RPMI7951 (cell line): ENCODE measurements around the gene RHO. TPM values are rescaled to one million over a fixed set of nuclear protein-coding genes. Genes with fewer than 3 reads are reported as not detected.
A peak's percentile ranks its signal among the peaks of the same experiment; 100 is the strongest.
"Not testable (repeated sequence)": the region's sequence is repeated elsewhere in the genome, so short reads cannot be mapped to it uniquely, and the experiment has no call there.

Source experiments
- DNase-seq: peaks from one replicate; pipeline ENCODE4 v3.0.0-alpha.2; 2012; ENCODE audit warnings: low read depth
- total RNA-seq: library from RNA; depleted of rRNA; stranded (reverse); fragments of >200 nt; shearing (Covaris generic); gene quantifications from 2 replicates; pipeline ENCODE4 v1.2.3, GENCODE V29; 2014; rRNA removed

The RHO gene
- not detected in 2 replicates for total RNA-seq

- no peak for DNase-seq
Measured at GRCh38 chr3:129528589-129529100, at the start of gene RHO. Gene RHO, plus strand, starts transcription at chr3:129528639. Its CDS starts 95 bp downstream, at chr3:129528734.

DNA sequence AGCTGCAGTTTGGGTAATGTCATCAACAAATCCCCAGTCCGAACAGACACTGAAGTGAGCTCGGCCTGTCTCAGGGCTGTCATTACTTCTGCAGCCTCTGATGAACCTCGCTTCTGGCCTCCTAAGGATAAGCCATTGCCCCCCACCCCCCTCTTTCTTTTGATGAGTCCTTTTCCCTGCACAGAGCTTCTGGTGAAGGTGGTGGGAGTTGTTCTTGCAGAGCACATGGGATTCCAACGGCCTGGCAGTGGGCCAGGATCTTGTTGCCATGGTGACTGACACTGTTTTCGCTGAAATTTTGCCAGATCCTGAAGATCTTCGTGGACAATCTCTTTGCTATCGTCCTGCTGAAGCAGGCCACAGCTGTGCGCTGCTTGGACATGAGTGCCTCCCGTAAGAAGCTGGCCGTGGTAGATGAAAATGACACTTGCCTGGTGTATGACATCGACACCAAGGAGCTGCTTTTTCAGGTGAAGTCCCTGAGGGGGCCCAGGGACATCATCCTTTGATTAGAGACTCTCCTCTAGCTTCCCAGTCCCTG lies 47.1 kb upstream of the RHO start:
- not testable (repeated sequence) for DNase-seq

- DNase-seq = no peak
Measured at GRCh38 chr3:129481766-129482332, 46.6 kb upstream of the RHO start.

GRCh38 chr3:129482721-129483120 lies 45.7 kb upstream of the RHO start:
- no peak for DNase-seq

- DNase-seq = no peak
Measured at GRCh38 chr3:129483870-129484269, 44.6 kb upstream of the RHO start.

DNA sequence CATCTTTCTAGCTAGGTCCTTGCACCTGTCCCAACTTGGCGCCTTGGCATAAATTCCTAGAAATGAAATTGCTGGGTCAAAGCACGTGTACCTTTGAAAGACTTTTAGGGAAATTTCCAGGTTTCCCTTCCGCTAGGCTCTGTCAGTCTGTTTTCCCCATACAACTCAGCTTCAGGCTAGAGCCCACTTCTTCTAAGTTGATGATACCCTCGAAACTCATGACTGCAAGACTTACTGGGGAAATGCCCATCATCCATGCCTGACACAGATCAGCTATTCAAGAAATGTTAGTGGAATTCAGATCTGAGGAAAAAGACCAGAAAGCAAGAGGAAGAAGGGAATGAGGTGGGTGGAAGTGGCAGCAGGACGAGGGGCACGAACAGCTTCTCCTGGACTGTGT lies 43.3 kb upstream of the RHO start:
- DNase-seq = not testable (repeated sequence)

DNA sequence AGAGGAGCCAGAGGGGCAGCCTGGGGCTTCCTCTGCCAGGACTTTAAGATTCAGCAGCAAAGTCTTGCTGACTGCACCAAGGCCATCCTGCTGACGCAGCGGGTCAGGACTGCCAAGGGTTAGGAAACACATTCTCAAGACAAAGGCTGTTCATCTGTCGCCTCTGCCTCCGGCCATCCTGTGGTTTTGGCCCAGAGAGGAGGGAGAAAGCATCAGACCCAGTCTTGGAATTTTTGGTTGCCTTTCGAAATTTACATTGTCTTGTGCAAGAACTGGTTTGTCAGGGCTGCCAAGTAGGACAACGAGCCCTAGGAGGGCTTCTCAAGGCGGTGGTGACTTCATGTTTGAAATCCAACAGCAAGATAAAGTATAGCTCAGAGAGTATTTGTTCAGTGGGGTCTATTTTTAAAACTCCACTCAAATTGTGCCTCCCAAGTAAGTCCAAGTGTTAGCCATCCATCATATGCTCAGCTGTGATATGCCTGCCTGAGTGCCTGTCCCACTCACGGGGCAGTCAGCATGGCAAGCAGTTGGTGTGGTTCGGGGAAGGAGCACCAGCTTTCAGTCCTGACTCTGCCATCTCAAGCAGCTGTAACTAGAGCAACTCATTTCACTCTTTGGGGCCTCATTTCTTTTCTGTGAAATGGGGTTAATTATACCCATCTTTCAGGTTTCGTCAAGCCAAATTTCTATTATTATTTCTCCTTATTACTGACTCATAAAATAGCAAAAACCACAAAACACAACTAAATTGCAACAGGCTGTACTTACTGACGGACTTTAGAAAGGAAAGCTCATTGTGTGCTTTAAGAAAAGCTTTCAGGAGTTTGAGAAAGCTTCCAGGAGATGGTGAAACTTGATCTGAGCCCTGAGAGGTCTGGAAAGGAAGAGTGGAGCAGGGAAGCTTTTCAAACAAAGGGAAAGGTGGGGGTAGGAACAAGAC lies 42.4 kb upstream of the RHO start:
- DNase-seq = peak; percentile 99

- no peak for DNase-seq
Measured at GRCh38 chr3:129486664-129487035, 41.8 kb upstream of the RHO start.

- DNase-seq = no peak
Measured at GRCh38 chr3:129487183-129487867, 41.1 kb upstream of the RHO start.

- DNase-seq = not testable (repeated sequence)
Measured at GRCh38 chr3:129487868-129488335, 40.5 kb upstream of the RHO start.

DNA sequence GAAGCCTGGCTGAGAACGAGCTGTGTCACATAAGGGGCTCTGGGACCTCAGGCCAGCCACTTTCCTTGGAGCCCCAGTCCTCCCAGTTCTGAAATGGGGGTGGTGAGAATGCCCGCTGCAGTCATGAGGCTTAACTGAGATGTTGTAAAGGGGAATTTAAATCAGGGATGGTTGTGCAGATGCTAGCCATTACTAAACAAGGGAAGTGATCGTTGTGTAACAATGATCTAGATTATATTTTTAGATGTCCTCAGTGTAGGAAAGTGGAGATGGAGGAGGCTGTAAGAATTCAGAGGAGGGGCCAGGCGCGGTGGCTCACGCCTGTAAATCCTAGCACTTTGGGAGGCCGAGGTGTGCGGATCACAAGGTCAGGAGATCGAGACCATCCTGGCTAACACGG lies 39.2 kb upstream of the RHO start:
- DNase-seq = not testable (repeated sequence)

DNA sequence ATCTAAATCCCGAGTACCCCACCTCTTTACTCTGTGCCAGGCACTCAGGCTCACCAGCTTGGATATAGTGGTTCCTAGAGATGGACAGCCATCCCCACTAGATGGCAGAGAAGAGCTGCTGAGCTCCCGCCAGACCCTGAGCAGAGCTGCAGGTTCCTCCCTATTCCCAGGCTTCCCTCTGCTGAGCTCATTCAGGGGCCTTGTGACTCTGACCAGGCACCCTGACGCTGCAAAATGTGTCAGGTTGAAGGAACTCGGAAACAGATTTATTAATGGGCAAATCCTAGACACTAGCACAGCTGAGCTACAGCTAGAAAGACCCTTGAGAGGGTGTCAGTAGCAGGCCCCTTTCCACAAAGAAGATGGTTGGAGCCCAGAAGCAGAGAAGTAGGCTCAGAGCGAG lies 38.2 kb upstream of the RHO start:
- peak; percentile 84 for DNase-seq

GRCh38 chr3:129491077-129491476 lies 37.4 kb upstream of the RHO start:
- not testable (repeated sequence) for DNase-seq

DNA sequence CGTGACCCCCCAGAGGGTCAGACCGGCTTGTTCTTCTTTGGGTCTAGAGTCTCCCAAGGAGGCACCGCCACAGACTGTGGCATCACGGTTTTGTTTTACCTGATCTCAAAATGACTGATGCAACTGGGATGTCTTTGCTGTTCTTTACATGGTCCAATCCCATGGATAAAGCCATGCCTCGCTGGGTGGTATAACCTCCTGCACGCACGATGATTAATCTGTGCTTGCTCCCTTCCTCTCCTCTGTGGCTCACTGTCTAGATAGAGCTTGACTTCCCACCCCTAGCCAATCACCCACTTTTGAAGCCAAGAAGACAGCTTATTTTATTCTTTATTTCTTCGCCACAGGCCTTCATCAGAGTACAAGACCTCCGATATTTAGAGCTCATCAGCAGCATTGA lies 36.6 kb upstream of the RHO start:
- DNase-seq = no peak

GRCh38 chr3:129492691-129493090 lies 35.7 kb upstream of the RHO start:
- DNase-seq = no peak

- no peak for DNase-seq
Measured at GRCh38 chr3:129493206-129493605, 35.2 kb upstream of the RHO start.

- DNase-seq = not testable (repeated sequence)
Measured at GRCh38 chr3:129494499-129494898, 33.9 kb upstream of the RHO start.

GRCh38 chr3:129495006-129495639 lies 33.3 kb upstream of the RHO start:
- peak; percentile 79 for DNase-seq

- DNase-seq = not testable (repeated sequence)
Measured at GRCh38 chr3:129497876-129498275, 30.6 kb upstream of the RHO start.

DNA sequence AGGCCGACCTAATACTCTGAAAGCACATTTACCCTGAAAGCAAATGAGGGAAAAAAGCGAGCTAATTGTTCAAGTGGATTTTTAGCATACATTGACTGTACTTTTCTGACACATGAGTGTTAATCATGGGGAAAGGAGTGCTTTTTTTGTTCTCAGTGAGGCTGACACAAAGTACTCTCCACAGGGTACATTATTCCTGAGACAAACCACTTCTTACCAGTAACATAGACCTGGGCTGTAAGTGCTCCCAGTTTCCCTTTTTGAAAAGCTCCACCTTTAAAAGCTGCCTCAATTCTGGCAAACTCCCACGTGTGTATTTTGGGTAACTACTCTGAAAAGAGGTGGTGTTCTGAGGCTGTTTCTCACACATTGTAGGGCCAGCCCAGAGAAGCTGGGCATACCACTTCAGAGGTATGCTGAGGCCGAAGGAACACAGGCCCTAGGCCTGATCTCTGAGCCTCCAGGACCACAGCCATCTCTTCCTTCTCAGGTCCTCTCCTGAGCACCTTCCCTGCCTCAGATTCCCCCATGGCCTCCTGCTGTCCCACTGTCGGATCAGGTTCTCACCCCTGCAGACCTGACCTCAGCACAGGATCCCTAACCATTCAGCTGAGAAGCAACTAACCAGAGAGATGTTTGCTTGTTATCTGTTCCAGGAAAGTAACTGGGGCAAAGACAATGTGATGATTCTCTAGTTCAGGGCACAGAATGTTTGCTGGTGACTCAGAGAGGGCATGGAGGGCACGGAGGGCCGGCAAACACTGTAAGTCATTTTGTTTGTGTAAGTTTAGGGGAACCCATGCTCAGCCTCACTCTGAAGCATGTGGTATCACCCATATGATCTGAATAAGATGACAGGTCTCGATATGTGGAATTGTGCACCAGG lies 29.6 kb upstream of the RHO start:
- DNase-seq = not testable (repeated sequence)
